Astrocyte of the cerebellum (primary cell): ENCODE measurements around the gene MRS2.

Experiments used
- DNase-seq: peaks from one replicate; pipeline ENCODE4 v3.0.0-alpha.2; 2011; ENCODE audit warnings: low read depth
- H3K4me3 ChIP-seq: 2 replicates; pipeline ENCODE4 v1.5.1; 2011; ENCODE audit warnings: mild to moderate bottlenecking, low read depth, low read length, moderate library complexity
- CTCF ChIP-seq: IDR thresholded peaks from 2 replicates; pipeline ENCODE4 v1.5.1; 2012; ENCODE audit warnings: low read length, low read depth, moderate library complexity, mild to moderate bottlenecking; ENCODE audit errors: missing control alignments
- in situ Hi-C: cut with HindIII; loops from 2 replicates; pipeline ENCODE4 v1.10.0; 2017; ENCODE audit warnings: low sequenced_read_pairs

MRS2 gene

GRCh38 chr6:24444588-24444987, 41.9 kb downstream of the MRS2 start:
- H3K4me3 ChIP-seq, result no peak overlapping the region
- TF ChIP-seq CTCF, result no peak
- no peak for DNase-seq
- in situ Hi-C loops, result no loop called here

- TF ChIP-seq CTCF, result no peak
- in situ Hi-C loops, result no loop called here
- no peak overlapping the region for H3K4me3 ChIP-seq
- no peak for DNase-seq
Observed at GRCh38 chr6:24445704-24446103, 43.0 kb downstream of the MRS2 start.

GRCh38 chr6:24446670-24447069, 43.9 kb downstream of the MRS2 start:
- DNase-seq, result no peak
- TF ChIP-seq CTCF, result no peak
- H3K4me3 ChIP-seq, result no peak overlapping the region
- in situ Hi-C loops, result no loop called here

GRCh38 chr6:24448396-24448795, 45.7 kb downstream of the MRS2 start:
- TF ChIP-seq CTCF, result no peak
- no peak for DNase-seq
- H3K4me3 ChIP-seq, result no peak overlapping the region
- in situ Hi-C loops, result no loop called here

- DNase-seq, result no peak
- no peak overlapping the region for H3K4me3 ChIP-seq
- in situ Hi-C loops, result no loop called here
- TF ChIP-seq CTCF, result no peak
Observed at GRCh38 chr6:24448828-24449525, 46.2 kb downstream of the MRS2 start.

GRCh38 chr6:24451581-24452388, 49.0 kb downstream of the MRS2 start:
- in situ Hi-C loops, result no loop called here
- no peak for DNase-seq
- H3K4me3 ChIP-seq, result no peak overlapping the region
- no peak for TF ChIP-seq CTCF
